GM13977 (cell line): Measurements from ENCODE around the gene HOPX.

Source experiments
- DNase-seq: peaks from one replicate; pipeline ENCODE4 v3.0.0; 2012; ENCODE audit warnings: low spot score
- CTCF ChIP-seq: IDR thresholded peaks from 2 replicates; pipeline ENCODE4 v1.5.1; 2012; ENCODE audit warnings: mild to moderate bottlenecking, control low read depth; ENCODE audit not compliant: insufficient read depth; ENCODE audit errors: extremely low read depth, missing control alignments
- in situ Hi-C: fragments of 300-500 bp; cut with MboI; formaldehyde crosslinking; loops from one replicate; pipeline ENCODE4 v1.12.0; 2022; ENCODE audit warnings: low sequenced_read_pairs, low pct_unique_long_range_greater_than_20kb, mixed read lengths, inconsistent platforms; ENCODE audit not compliant: unreplicated experiment

The HOPX gene

GRCh38 chr4:56666279-56666678 is 14.8 kb downstream of the HOPX start:
- in situ Hi-C loops: no loop called here
- TF ChIP-seq CTCF: no peak
- no peak for DNase-seq

GRCh38 chr4:56665781-56666180 is 15.3 kb downstream of the HOPX start:
- DNase-seq: no peak
- no peak for TF ChIP-seq CTCF
- in situ Hi-C loops: no loop called here

- no peak for DNase-seq
- no peak for TF ChIP-seq CTCF
- in situ Hi-C loops: no loop called here
Measured at GRCh38 chr4:56662782-56663468, 18.2 kb downstream of the HOPX start.

GRCh38 chr4:56659946-56660345 is 21.1 kb downstream of the HOPX start:
- in situ Hi-C loops: no loop called here
- no peak for TF ChIP-seq CTCF
- DNase-seq: no peak

- no peak for DNase-seq
- no peak for TF ChIP-seq CTCF
- in situ Hi-C loops: no loop called here
Measured at GRCh38 chr4:56658528-56658927, 22.6 kb downstream of the HOPX start.

GRCh38 chr4:56657818-56658217 is 23.3 kb downstream of the HOPX start:
- DNase-seq: no peak
- no peak for TF ChIP-seq CTCF
- in situ Hi-C loops: no loop called here
